ENCODE results near the gene TUBA3E. TPM values are rescaled to one million over a fixed set of nuclear protein-coding genes. Genes with fewer than 3 reads are reported as not detected.

The TUBA3E gene
- total and polyA plus RNA-seq, 4 donors, result not detected

Other genes with a start within 250 kb of the TUBA3E start
- not detected for gene RAB6C, start 218.8 kb downstream of the TUBA3E start, total RNA-seq
- gene RAB6C, start 218.8 kb downstream of the TUBA3E start, polyA plus RNA-seq, result under 1 TPM; 0.02 to 0.03 TPM
- under 1 TPM in 1 of 2 donors, not detected in 1; 0.09 TPM for gene POTEF, start 69.2 kb downstream of the TUBA3E start, total RNA-seq
- gene POTEF, start 69.2 kb downstream of the TUBA3E start, polyA plus RNA-seq, result under 1 TPM in 1 of 2 donors, not detected in 1; 0.02 TPM
- gene CCDC74B, start 53.3 kb downstream of the TUBA3E start, total RNA-seq, result 10 to 100 TPM; 11.7 to 14.7 TPM
- gene CCDC74B, start 53.3 kb downstream of the TUBA3E start, polyA plus RNA-seq, result 1 to 10 TPM; 4.4 to 8.2 TPM
- 10 to 100 TPM; 27.6 to 46.4 TPM for gene SMPD4, start 16.8 kb downstream of the TUBA3E start, total RNA-seq
- 10 to 100 TPM; 27.3 to 29.5 TPM for gene SMPD4, start 16.8 kb downstream of the TUBA3E start, polyA plus RNA-seq
- gene MZT2B, start 16.2 kb downstream of the TUBA3E start, total RNA-seq, result 100 to 1,000 TPM in 1 of 2 donors, 10 to 100 TPM in 1; 59.1 to 208 TPM
- 100 to 1,000 TPM; 170 to 243 TPM for gene MZT2B, start 16.2 kb downstream of the TUBA3E start, polyA plus RNA-seq
- 10 to 100 TPM; 40.4 to 88.5 TPM for gene IMP4, start 144.5 kb upstream of the TUBA3E start, total RNA-seq
- gene IMP4, start 144.5 kb upstream of the TUBA3E start, polyA plus RNA-seq, result 100 to 1,000 TPM in 1 of 2 donors, 10 to 100 TPM in 1; 83.9 to 113 TPM
- 10 to 100 TPM; 29.2 to 88.3 TPM for gene PTPN18, start 157.6 kb upstream of the TUBA3E start, total RNA-seq
- gene PTPN18, start 157.6 kb upstream of the TUBA3E start, polyA plus RNA-seq, result 10 to 100 TPM; 52.5 to 67.0 TPM

Measured in lung (tissue), 4 donors.